Aorta (tissue), 5 donors: Measurements from ENCODE around the gene AGAP1. TPM values are rescaled to one million over a fixed set of nuclear protein-coding genes. Genes with fewer than 3 reads are reported as not detected.

ENCODE experiments used
- ATAC-seq: fragments of 200-7000 bp; cut with Tn5 transposase; one replicate; pipeline ENCODE4 v1.9.1; 2022; ENCODE audit warnings: moderate library complexity; ENCODE audit not compliant: low FRiP score
- DNase-seq, 2 donors: peaks; one replicate each; pipeline ENCODE4 v3.0.0-alpha.2; 2020
- H3K27ac ChIP-seq, 2 donors: one replicate each; pipeline ENCODE4 v1.5.1; 2013; ENCODE audit warnings: low read length in 2 of 2, mild to moderate bottlenecking in 2 of 2, moderate library complexity in 2 of 2, control low read depth in 1 of 2, inconsistent platforms in 1 of 2, low read depth in 1 of 2
- H3K27me3 ChIP-seq, 2 donors: one replicate each; pipeline ENCODE4 v1.6.1; 2013; ENCODE audit warnings: control low read depth in 1 of 2, low read length in 1 of 2, mild to moderate bottlenecking in 1 of 2, moderate library complexity in 1 of 2; ENCODE audit not compliant: insufficient read depth in 2 of 2, control insufficient read depth in 1 of 2
- H3K36me3 ChIP-seq, 2 donors: one replicate each; pipeline ENCODE4 v1.6.1; 2013; ENCODE audit warnings: control low read depth in 1 of 2, low read length in 1 of 2, mild to moderate bottlenecking in 1 of 2; ENCODE audit not compliant: insufficient read depth in 2 of 2, control insufficient read depth in 1 of 2
- H3K4me1 ChIP-seq, 2 donors: one replicate each; pipeline ENCODE4 v1.6.1; 2013; ENCODE audit warnings: low read length in 2 of 2, control low read depth in 1 of 2, mild to moderate bottlenecking in 1 of 2, moderate library complexity in 1 of 2; ENCODE audit not compliant: insufficient read depth in 2 of 2, control insufficient read depth in 1 of 2
- H3K4me3 ChIP-seq, 2 donors: one replicate each; pipeline ENCODE4 v1.5.1; 2013; ENCODE audit warnings: low read length in 2 of 2, control low read depth in 1 of 2, mild to moderate bottlenecking in 1 of 2
- H3K9me3 ChIP-seq: one replicate; pipeline ENCODE4 v1.6.1; 2013; ENCODE audit warnings: mild to moderate bottlenecking, low read length; ENCODE audit not compliant: control insufficient read depth
- WGBS, 2 donors: extraction: QIAGEN DNeasy Blood & Tissue Kit; methylation state at CpG; one replicate each; pipeline ENCODE4 v1.1.7; 2013; 5-methylcytosine and 5-hydroxymethylcytosine counted together
- intact Hi-C, 2 donors: fragments of 100-400 bp; cut with DNase I; formaldehyde crosslinking; loops; one replicate each; pipeline versions ENCODE4 v1.14.2 to v1.15.0; 2022
- polyA plus RNA-seq, 2 donors: library from polyadenylated mRNA; stranded (reverse); fragments of 200-250 nt; gene quantifications; one replicate each; pipeline ENCODE4 v1.2.3, GENCODE V29; 2013
- total RNA-seq, 2 donors: library from RNA; stranded (reverse); fragmentation: NEBNext Ultra II Directional; extraction: Animal tissue kit (Norgen Biotek cat#: 25700); gene quantifications; one replicate each; pipeline ENCODE4 v1.2.1, GENCODE V29; 2021
- donor health status: healthy with polysubstance abuse.
- donor health status: Bipolar disorder and iron deficiency.
- donor health status: DM: no; HTN: no; CAD: no.
- donor health status: DM: no; HTN: no; CAD: no.
- donor health status: DM: yes; HTN: yes; CAD: no.

Gene AGAP1
- total and polyA plus RNA-seq, 4 donors = 3.0 to 32.7 (median 12.7) TPM

GRCh38 chr2:235960011-235960715 is 466.3 kb downstream of the AGAP1 start:
- no peak for ATAC-seq
- intact Hi-C loops = no loop called here
- H3K36me3 ChIP-seq = no peaks in the 10 kb centered on the region
- DNase-seq = no peak
- no peaks in the 10 kb centered on the region for H3K27me3 ChIP-seq
- no peaks in the 10 kb centered on the region for H3K4me1 ChIP-seq
- H3K4me3 ChIP-seq = no peak overlapping the region
- WGBS, 2 donors = 95 to 97% methylated on average over 21 of the region's 21 CpGs
- no peak overlapping the region for H3K27ac ChIP-seq
- H3K9me3 ChIP-seq = no peaks in the 10 kb centered on the region

- 95 to 96% methylated on average over 31 of the region's 31 CpGs for WGBS, 2 donors
- DNase-seq = no peak
- Histone ChIP-seq H3K4me1 (no peaks in the 10 kb centered on the region), H3K27ac (no peak overlapping the region), H3K9me3 (no peaks in the 10 kb centered on the region), H3K27me3 (no peaks in the 10 kb centered on the region), H3K36me3 (no peaks in the 10 kb centered on the region), H3K4me3 (no peak overlapping the region)
- no peak for ATAC-seq
- intact Hi-C loops = no loop called here
These were observed 467.1 kb downstream of the AGAP1 start for GRCh38 chr2:235960716-235961640.

DNA sequence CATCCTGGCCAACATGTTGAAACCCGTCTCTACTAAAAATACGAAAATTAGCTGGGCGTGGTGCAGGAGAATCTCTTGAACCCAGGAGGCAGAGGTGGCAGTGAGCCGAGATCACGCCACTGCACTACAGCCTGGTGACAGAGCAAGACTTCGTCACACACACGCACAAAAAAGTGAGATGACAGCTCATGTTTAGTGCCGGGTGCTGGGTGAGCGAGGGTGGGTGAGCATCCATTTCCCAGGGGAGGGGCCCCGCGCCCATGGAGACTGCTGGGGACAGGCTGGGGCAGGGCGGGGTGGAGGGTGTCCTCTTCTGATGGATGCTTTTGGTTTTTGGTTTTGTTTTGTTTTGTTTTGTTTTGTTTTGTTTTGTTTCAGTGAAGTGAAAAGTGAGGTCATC is 467.9 kb downstream of the AGAP1 start:
- Histone ChIP-seq H3K4me1 (no peaks in the 10 kb centered on the region), H3K27me3 (no peaks in the 10 kb centered on the region), H3K27ac (no peak overlapping the region), H3K4me3 (no peak overlapping the region), H3K36me3 (no peaks in the 10 kb centered on the region), H3K9me3 (no peaks in the 10 kb centered on the region)
- intact Hi-C loops = no loop called here
- ATAC-seq = no peak
- WGBS, 2 donors = 96 to 97% methylated on average over 12 of the region's 12 CpGs
- DNase-seq = no peak

DNA sequence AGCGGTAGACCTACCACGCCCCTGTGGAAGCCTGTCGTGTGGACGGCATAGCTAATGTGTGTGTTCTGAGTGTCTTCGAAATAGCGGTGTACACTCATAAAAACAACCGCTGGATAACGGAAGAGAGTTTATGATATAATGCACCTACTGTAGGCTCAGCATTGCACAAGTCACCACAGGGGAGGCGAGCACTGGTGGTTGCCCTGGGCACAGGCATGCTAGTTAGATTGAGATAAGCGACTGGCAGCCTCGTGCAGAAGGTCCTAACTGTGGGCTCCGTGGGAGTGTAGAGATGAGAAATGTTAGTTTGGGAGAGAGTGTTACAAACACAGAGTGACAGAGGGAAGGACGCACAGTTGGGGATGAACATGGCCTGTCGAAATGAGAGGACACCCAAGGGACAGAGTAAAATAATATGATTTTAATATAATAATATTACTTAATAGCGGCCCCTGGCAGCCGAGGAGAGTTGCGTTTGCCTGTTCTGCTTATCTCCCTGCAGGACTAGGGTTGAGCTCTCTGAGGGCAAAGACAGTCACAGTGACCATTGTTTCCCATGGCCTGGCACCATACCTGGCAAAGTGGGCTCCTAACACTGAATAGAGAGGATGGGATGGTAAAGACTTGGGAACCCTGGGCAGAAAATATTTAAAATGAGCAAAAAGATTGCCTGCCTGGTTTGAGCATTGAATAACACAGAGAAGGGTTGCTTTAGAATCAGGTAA is 470.2 kb downstream of the AGAP1 start:
- ATAC-seq (no peak), DNase-seq (no peak)
- Histone ChIP-seq H3K4me1 (no peaks in the 10 kb centered on the region), H3K27me3 (no peaks in the 10 kb centered on the region), H3K27ac (no peak overlapping the region), H3K4me3 (no peak overlapping the region), H3K9me3 (no peaks in the 10 kb centered on the region), H3K36me3 (peaks cover 0 to 1% of the 10 kb centered on the region in 2 donors)
- WGBS, 2 donors = 88 to 90% methylated on average over 17 of the region's 17 CpGs
- intact Hi-C loops = no loop called here

GRCh38 chr2:235964787-235965390 is 471.0 kb downstream of the AGAP1 start:
- Histone ChIP-seq H3K4me3 (no peak overlapping the region), H3K27me3 (no peaks in the 10 kb centered on the region), H3K4me1 (no peaks in the 10 kb centered on the region), H3K9me3 (no peaks in the 10 kb centered on the region), H3K36me3 (peaks cover 0 to 3% of the 10 kb centered on the region in 2 donors), H3K27ac (no peak overlapping the region)
- DNase-seq = no peak
- intact Hi-C loops = no loop called here
- ATAC-seq = no peak
- WGBS, 2 donors = 83% methylated on average over 13 of the region's 13 CpGs

DNA sequence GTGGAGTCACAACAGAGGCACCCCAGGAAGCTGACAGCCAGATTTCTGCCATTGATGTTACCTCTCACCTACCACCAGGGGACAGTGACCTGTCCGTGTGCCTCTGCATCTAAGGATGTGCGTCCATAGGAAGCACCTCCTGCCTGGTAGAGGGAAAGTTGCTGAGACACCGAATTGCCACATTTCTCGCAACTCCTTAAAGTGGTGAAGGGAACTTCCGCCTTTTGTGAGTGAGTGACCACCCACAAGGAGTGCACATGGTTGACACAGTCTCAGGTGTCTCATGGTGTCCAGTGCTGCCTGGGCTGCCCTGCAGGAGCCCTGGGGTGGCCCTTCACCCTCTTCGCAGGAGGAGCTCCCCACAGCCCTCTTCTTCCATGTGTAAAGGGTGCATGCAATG is 472.6 kb downstream of the AGAP1 start:
- Histone ChIP-seq H3K27me3 (no peaks in the 10 kb centered on the region), H3K36me3 (peaks cover 0 to 3% of the 10 kb centered on the region in 2 donors), H3K4me1 (no peaks in the 10 kb centered on the region), H3K9me3 (no peaks in the 10 kb centered on the region), H3K4me3 (no peak overlapping the region), H3K27ac (no peak overlapping the region)
- ATAC-seq = no peak
- no peak for DNase-seq
- 76 to 87% methylated on average over 6 of the region's 6 CpGs for WGBS, 2 donors
- intact Hi-C loops = no loop called here

DNA sequence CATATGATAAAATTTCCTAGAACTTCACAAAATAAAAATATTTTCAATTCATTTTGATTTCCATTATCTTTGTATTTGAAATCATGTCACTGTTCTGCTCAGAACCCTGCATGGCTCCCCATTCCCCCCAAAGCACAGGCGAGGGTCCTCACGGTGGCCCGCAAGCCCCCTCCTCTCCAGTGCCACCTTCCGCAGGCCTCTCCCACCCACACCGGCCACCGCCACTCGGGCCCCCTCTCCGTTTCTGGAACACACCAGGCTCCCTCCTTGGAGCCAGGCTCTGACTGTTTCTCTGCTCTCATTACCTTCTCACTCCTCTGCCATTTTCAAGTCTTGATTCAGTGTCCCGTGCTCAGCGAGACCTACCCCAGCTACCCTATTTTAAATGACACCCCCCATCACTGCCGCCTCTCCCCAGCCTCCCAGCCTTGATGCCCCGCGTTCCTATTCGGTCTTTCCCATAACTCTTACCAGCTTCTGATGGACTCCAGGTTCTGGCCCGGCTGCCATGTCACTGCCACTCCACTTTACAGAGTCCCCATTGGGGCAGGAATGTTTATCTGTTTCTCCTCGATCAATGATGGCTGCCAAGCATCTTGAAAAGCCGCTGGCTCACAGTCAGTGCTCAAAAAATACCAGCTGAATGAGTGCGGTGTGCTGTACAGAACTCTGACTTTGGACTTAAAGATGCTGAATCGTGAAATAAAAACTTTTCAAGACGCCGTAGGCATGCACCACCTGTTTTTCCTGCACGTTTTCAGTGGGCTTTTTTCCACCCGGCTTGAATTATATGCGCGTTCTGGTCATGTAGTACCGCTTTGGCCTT is 473.3 kb downstream of the AGAP1 start:
- Histone ChIP-seq H3K4me1 (no peaks in the 10 kb centered on the region), H3K36me3 (peaks cover 0 to 3% of the 10 kb centered on the region in 2 donors), H3K4me3 (no peak overlapping the region), H3K9me3 (no peaks in the 10 kb centered on the region), H3K27ac (no peak overlapping the region), H3K27me3 (no peaks in the 10 kb centered on the region)
- ATAC-seq (no peak), DNase-seq (no peak)
- intact Hi-C loops = no loop called here
- 93% methylated on average over 26 of the region's 26 CpGs for WGBS, 2 donors

DNA sequence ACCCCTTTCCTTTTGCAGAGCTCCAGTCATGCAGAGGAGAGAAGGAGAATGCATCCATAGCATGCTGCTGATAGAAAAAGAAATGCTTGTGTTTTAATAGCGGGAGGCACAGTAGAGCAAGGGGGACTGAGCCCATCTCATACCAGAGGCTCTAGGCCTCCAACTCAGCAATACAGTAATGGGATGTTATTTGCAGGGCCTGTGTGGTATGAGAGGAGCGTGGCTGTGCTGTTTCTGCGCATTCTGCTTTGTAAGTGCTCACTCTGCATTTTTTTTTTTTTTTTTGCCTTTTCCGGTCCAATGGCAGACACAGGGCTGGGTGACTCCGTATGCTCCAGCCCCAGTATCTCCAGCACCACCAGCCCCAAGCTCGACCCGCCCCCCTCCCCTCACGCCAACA is 474.3 kb downstream of the AGAP1 start:
- no peaks in the 10 kb centered on the region for H3K4me1 ChIP-seq
- no peak overlapping the region for H3K4me3 ChIP-seq
- DNase-seq = no peak
- H3K27me3 ChIP-seq = no peaks in the 10 kb centered on the region
- H3K36me3 ChIP-seq = peaks cover 0 to 3% of the 10 kb centered on the region in 2 donors
- no peaks in the 10 kb centered on the region for H3K9me3 ChIP-seq
- H3K27ac ChIP-seq = no peak overlapping the region
- ATAC-seq = no peak
- WGBS, 2 donors = 87 to 91% methylated on average over 8 of the region's 8 CpGs
- intact Hi-C loops = no loop called here
